Measurements from ENCODE around the gene ECSIT.
A peak's percentile ranks its signal among the peaks of the same experiment; 100 is the strongest.
"Not testable (repeated sequence)": the region's sequence is repeated elsewhere in the genome, so short reads cannot be mapped to it uniquely, and the experiment has no call there.

ECSIT gene

GRCh38 chr19:11528551-11529341 lies at the start of gene ECSIT:
ECSIT (minus strand) TSS chr19:11529134; CDS start chr19:11519170, 9,964 bp downstream.
- peak; percentile 87 for DNase-seq (ENCODE audit: low read depth)

GRCh38 chr19:11577451-11578257 lies 48.7 kb upstream of the ECSIT start, which contains the start of gene ACP5:
ACP5 (minus strand) TSS chr19:11577645; CDS start chr19:11577317, 328 bp downstream.
- no peak for DNase-seq (ENCODE audit: low read depth)

- no peak for DNase-seq (ENCODE audit: low read depth)
These were observed 47.3 kb upstream of the ECSIT start for GRCh38 chr19:11576227-11576626.

- DNase-seq (ENCODE audit: low read depth): no peak
These were observed 45.8 kb upstream of the ECSIT start for GRCh38 chr19:11574689-11575088.

- DNase-seq (ENCODE audit: low read depth): not testable (repeated sequence)
These were observed 44.8 kb upstream of the ECSIT start for GRCh38 chr19:11573763-11574162.

- not testable (repeated sequence) for DNase-seq (ENCODE audit: low read depth)
These were observed 44.4 kb upstream of the ECSIT start for GRCh38 chr19:11573354-11573753.

- DNase-seq (ENCODE audit: low read depth): no peak
These were observed 41.1 kb upstream of the ECSIT start for GRCh38 chr19:11570039-11570462.

- DNase-seq (ENCODE audit: low read depth): no peak
These were observed 37.2 kb upstream of the ECSIT start for GRCh38 chr19:11566164-11566563.

GRCh38 chr19:11565649-11565980 lies 36.7 kb upstream of the ECSIT start:
- DNase-seq (ENCODE audit: low read depth): not testable (repeated sequence)

GRCh38 chr19:11564082-11564807 lies 35.3 kb upstream of the ECSIT start:
- not testable (repeated sequence) for DNase-seq (ENCODE audit: low read depth)

GRCh38 chr19:11563532-11563931 lies 34.6 kb upstream of the ECSIT start:
- DNase-seq (ENCODE audit: low read depth): no peak

GRCh38 chr19:11560404-11561051 lies 31.6 kb upstream of the ECSIT start:
- peak; percentile 14 for DNase-seq (ENCODE audit: low read depth)

GRCh38 chr19:11558881-11559828 lies 30.2 kb upstream of the ECSIT start, which contains the start of gene ELOF1:
ELOF1 (minus strand) TSS chr19:11559230; CDS start chr19:11554347, 4,883 bp downstream.
- peak; percentile 96 for DNase-seq (ENCODE audit: low read depth)

GRCh38 chr19:11556634-11557420 lies 27.9 kb upstream of the ECSIT start:
- no peak for DNase-seq (ENCODE audit: low read depth)

GRCh38 chr19:11555246-11555645 lies 26.3 kb upstream of the ECSIT start:
- no peak for DNase-seq (ENCODE audit: low read depth)

GRCh38 chr19:11554160-11554559 lies 25.2 kb upstream of the ECSIT start:
- DNase-seq (ENCODE audit: low read depth): no peak

GRCh38 chr19:11552666-11553372 lies 23.9 kb upstream of the ECSIT start:
- DNase-seq (ENCODE audit: low read depth): no peak

GRCh38 chr19:11551603-11552235 lies 22.8 kb upstream of the ECSIT start:
- no peak for DNase-seq (ENCODE audit: low read depth)

- no peak for DNase-seq (ENCODE audit: low read depth)
These were observed 21.3 kb upstream of the ECSIT start for GRCh38 chr19:11550265-11550664.
